HG02852 (cell line): ENCODE data around the gene TCAF1.
"Not testable (repeated sequence)": the region's sequence is repeated elsewhere in the genome, so short reads cannot be mapped to it uniquely, and the experiment has no call there.

Experiments
- ATAC-seq: cut with Tn5 transposase; IDR thresholded peaks from one replicate; pipeline ENCODE4 v1.9.1; 2021; ENCODE audit warnings: mild to moderate bottlenecking, moderate library complexity; ENCODE audit not compliant: unreplicated experiment

The TCAF1 gene

GRCh38 chr7:143857994-143858393 is 44.0 kb downstream of the TCAF1 start:
- not testable (repeated sequence) for ATAC-seq

DNA sequence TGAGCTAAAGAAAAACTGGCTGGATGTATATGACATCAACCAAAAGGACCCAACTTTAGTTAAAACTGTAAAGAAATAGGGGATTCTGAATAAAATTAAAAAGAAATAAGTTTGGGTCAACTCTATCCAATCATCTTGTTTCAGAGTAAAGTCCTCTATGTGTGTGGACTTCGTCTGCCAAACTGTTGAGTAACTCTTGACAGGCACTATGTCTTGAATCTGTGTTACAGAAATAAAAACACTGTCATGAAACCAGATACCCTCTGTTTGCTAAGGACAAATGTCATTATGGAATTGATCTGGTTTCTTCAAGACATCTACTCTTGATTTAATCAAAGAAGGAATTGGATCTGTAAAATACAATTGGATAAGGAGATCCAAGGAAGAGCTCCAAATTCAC is 46.5 kb downstream of the TCAF1 start:
- not testable (repeated sequence) for ATAC-seq

DNA sequence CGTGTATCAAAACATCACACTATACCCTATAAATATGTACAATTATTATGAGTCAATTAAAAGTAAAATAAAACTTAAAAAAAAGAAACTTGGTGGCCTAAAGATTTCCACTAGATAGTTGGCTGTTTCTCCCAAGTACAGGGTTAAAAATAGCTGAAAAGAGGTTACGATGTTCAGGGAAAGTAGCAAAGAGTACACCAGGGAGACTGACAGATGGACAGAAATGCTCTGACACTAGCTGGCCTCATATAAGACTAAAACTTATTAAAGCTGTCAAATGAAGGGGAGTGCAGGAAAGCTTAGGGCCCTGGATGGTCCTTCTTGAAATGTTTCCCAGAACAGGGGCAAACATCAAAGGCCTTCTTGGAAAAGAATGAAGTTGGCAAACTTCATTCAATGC is 51.3 kb downstream of the TCAF1 start:
- no peak for ATAC-seq

GRCh38 chr7:143849785-143850479 is 52.0 kb downstream of the TCAF1 start:
- ATAC-seq = no peak

DNA sequence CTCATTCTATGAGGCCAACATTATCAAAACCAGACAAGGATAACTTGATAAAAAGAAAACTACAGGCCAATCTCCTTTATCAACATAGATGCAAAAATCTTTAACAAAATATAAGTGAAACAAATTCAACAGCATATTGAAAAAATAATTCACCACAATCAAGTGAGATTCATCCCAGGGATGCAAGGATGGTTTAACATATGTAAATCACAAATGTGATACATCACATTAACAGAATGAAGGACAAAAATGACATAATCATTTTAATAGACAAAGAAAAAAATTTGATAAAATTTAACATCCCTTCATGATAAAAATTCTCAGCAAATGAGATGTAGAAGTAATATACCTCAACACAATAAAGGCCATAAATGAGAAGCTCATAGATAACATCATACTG is 53.8 kb downstream of the TCAF1 start:
- no peak for ATAC-seq

DNA sequence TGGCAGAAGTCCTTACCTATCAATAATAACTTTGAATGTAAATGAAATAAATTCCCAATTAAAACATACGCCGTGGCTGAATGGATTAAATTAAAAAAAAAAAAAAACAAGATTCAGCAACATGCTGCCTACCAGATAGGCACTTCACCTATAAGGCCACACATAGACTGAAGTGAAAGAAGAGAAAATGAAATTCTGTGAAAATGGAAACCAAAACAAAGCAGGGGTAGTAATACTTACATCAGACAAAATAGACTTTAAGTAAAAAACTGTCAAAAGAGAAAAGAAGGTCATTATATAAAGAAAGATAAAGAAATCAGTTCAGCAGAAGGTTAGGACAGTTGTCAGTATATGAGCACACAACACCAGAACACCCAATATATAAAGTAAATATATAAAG is 55.3 kb downstream of the TCAF1 start:
- no peak for ATAC-seq

DNA sequence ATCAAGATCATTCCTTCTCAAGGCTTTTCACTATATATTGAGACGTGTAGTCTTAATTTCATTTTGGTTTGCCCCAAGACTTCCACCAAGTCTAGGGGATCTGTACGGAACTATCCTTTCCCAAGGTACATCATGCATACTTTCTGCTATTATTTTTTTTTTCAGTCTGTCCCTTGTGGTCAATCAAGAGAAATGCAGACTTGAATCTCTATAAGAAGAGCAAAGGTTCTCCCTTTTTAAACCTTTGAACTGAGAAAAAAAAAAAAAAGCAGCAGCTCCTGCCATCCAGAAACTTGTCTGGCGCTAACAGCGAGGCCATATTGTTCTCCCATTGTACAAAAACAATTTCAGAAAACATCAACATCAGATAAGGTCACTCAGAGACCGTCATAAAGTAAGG is 60.3 kb downstream of the TCAF1 start:
- ATAC-seq = not testable (repeated sequence)

DNA sequence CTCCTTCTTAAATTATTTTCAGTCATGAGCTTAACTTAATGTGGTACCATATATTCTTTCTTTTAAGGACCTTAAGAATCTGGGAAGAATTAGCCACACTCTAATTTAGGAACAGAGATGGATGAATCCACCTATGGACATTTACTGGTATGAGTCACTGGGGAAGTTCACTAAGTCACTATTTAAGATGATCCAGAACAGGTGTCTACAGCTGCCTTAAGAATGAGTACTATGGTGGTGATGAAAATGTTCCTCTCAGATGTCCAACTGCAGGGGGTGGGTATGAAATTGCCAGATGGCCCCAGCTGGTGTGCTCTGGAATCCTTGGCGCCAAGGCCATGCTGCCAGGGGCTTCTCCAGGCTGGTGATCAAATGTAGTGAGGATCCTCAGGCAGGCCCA is 61.9 kb downstream of the TCAF1 start:
- not testable (repeated sequence) for ATAC-seq

- ATAC-seq = peak; percentile 58
Observed at GRCh38 chr7:143837223-143837622, 64.8 kb downstream of the TCAF1 start.

DNA sequence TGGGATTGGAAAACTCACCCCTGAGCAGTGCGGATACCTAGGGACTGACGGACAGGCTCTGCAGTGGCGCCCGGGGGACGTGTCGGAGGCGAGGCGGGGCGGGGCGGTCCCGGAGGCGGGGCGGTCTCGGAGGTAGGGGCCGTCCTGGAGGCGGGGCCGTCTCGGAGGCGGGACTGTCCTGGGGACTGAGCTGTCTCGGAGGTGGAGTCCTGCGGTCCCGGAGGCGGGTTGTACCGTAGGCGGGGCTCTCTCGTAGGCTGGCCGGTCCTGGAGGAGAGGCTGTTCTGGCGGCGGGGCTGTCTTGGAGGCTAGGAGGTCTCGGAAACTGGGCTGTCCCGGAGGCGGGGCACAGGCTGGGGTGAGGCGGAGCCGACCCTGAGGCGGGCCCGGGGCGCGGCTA is 65.4 kb downstream of the TCAF1 start:
- ATAC-seq = peak; percentile 79

DNA sequence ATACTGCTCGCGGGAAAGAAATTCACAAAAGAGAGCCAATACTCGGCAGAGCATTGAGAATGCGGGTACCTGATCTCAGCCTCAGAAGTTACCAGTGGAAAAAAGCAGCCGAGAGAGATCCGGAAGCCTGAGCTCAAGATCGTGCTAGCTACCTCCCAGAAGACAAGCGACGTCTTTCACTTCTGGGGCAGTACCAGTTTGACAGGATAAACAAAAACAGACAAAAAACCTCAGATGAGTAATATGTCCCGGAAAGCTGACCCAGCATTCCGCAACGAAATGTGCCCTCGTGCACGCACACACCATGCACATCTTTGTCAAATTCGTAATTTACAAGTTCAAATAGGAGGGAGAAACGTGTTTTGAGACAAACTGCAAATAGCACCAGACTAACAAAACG is 65.9 kb downstream of the TCAF1 start:
- peak; percentile 27 for ATAC-seq

- not testable (repeated sequence) for ATAC-seq
Observed at GRCh38 chr7:143826578-143826977, 75.4 kb downstream of the TCAF1 start.

DNA sequence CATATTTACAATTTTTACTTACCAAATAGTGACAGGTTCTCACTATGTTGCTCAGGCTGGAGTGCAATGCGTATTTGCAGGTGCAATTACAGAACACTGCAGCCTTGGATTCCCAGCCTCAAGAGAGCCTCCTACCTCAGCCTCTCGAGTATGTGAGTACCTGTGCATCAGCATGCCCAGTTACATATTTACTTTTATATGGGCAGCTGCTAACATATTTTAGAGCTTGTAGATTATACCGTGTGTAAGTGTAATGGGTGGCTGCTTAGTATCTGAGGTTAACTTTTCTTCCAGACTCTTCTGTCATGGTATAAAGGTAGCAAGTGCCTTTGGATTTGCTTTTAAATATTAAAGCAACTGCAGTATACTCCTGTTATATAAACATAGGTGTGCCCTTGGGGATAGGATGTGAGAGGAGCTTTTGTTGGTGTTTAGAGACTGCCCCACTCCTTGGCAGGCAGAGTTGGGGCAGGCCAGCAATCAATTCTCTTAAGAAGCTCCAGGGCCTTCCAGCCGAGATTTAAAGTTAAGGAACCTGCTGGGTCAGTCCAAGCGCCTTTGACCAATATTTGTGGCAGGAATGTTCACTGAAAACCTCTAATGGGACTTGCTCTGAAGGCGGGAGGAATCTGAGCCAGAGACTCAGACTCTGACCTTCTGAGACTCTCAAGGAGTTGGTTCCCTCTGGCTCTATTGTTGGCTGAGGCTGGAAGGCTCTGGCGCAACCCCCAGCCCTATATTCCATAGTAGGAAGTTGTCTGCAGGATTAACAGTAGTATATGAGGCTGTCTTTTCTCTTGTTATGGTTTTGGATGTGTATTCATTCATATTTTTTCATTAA is 77.5 kb downstream of the TCAF1 start:
- ATAC-seq = not testable (repeated sequence)

- not testable (repeated sequence) for ATAC-seq
Observed at GRCh38 chr7:143823634-143824294, 78.2 kb downstream of the TCAF1 start.

- not testable (repeated sequence) for ATAC-seq
Observed at GRCh38 chr7:143821392-143822277, 80.3 kb downstream of the TCAF1 start.

GRCh38 chr7:143817873-143818272 is 84.1 kb downstream of the TCAF1 start:
- peak; percentile 74 for ATAC-seq

- ATAC-seq = not testable (repeated sequence)
Observed at GRCh38 chr7:143816471-143817133, 85.4 kb downstream of the TCAF1 start.

DNA sequence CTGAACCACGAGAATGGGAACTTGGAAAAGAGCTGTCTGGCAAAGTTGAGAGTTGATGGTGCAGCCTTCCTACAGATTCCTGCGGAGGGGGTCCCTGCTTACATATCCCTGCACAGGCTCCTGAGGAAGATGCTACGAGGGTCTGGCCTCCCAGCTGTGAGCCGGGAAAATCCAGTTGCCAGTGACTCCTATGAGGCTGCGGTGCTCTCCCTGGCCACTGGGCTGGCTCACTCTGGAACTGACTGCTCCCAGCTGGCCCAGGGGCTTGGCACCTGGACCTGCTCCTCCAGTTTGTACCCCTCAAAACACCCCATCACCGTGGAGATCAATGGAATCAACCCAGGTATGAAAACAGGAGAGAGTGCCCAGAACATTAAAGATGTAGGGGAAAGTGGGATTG is 91.3 kb downstream of the TCAF1 start:
- not testable (repeated sequence) for ATAC-seq

DNA sequence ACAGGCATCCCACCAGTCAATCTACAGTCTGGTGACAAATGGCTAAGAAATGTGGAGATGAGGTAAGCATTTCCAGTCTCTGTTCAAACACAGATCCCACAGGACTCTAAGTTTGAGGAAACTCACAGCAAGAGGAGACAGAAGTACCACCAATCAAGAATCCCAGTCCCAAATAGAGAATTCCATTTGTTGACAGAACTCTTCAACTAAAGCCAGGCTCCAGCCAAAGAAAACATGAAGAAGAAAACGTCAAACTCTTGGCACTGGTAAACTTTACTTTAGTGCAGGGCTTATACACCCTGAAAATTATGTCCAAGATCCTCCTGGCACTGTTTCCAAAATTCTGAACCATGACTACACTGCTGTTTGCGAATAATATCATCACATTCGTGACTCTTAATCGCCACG is 95.3 kb downstream of the TCAF1 start:
- ATAC-seq = not testable (repeated sequence)
